Measurements from ENCODE around the gene TAP2.

Gene TAP2

GRCh38 chr6:32819729-32820128 lies 18.8 kb downstream of the TAP2 start:
- H3K4me3 ChIP-seq (ENCODE audit: low read depth, low read length), result no peak overlapping the region
- TF ChIP-seq CTCF (IDR thresholded peaks at IDR 0.05; ENCODE audit: borderline replicate concordance, insufficient read depth, low read depth, low read length), result no peak

GRCh38 chr6:32818867-32819266 lies 19.7 kb downstream of the TAP2 start:
- TF ChIP-seq CTCF (IDR thresholded peaks at IDR 0.05; ENCODE audit: borderline replicate concordance, insufficient read depth, low read depth, low read length), result no peak
- H3K4me3 ChIP-seq (ENCODE audit: low read depth, low read length), result no peak overlapping the region

GRCh38 chr6:32816746-32817204 lies 21.8 kb downstream of the TAP2 start, which contains the start of gene HLA-DOB:
TSS of gene HLA-DOB (minus strand) at chr6:32817002. CDS start at chr6:32816951, 51 bp downstream.
- peak within 1 kb of the TSS; percentile 49 for H3K4me3 ChIP-seq (ENCODE audit: low read depth, low read length)
- TF ChIP-seq CTCF (IDR thresholded peaks at IDR 0.05; ENCODE audit: borderline replicate concordance, insufficient read depth, low read depth, low read length), result no peak

GRCh38 chr6:32815996-32816395 lies 22.5 kb downstream of the TAP2 start:
- H3K4me3 ChIP-seq (ENCODE audit: low read depth, low read length), result peak overlapping the region; percentile 49
- no peak for TF ChIP-seq CTCF (IDR thresholded peaks at IDR 0.05; ENCODE audit: borderline replicate concordance, insufficient read depth, low read depth, low read length)

GRCh38 chr6:32815115-32815514 lies 23.4 kb downstream of the TAP2 start:
- peak overlapping the region; percentile 24 for H3K4me3 ChIP-seq (ENCODE audit: low read depth, low read length)

GRCh38 chr6:32814145-32814544 lies 24.4 kb downstream of the TAP2 start:
- no peak for TF ChIP-seq CTCF (IDR thresholded peaks at IDR 0.05; ENCODE audit: borderline replicate concordance, insufficient read depth, low read depth, low read length)
- no peak overlapping the region for H3K4me3 ChIP-seq (ENCODE audit: low read depth, low read length)

More at GRCh38 chr6:32815115-32815514, 23.4 kb downstream of the TAP2 start:
- no peak for TF ChIP-seq CTCF (IDR thresholded peaks at IDR 0.05; ENCODE audit: borderline replicate concordance, insufficient read depth, low read depth, low read length)

- H3K4me3 ChIP-seq (ENCODE audit: low read depth, low read length), result no peak overlapping the region
- TF ChIP-seq CTCF (IDR thresholded peaks at IDR 0.05; ENCODE audit: borderline replicate concordance, insufficient read depth, low read depth, low read length), result no peak
These were observed 29.4 kb downstream of the TAP2 start for GRCh38 chr6:32809171-32809570.

Measured in GM12875 (cell line).